NAMALWA (cell line): ENCODE measurements around the gene MZB1.
"Not testable (repeated sequence)": the region's sequence is repeated elsewhere in the genome, so short reads cannot be mapped to it uniquely, and the experiment has no call there.

Source experiments
- DNase-seq: peaks from one replicate; pipeline ENCODE4 v3.0.0-alpha.2; 2015; ENCODE audit warnings: low spot score

Gene MZB1

DNA sequence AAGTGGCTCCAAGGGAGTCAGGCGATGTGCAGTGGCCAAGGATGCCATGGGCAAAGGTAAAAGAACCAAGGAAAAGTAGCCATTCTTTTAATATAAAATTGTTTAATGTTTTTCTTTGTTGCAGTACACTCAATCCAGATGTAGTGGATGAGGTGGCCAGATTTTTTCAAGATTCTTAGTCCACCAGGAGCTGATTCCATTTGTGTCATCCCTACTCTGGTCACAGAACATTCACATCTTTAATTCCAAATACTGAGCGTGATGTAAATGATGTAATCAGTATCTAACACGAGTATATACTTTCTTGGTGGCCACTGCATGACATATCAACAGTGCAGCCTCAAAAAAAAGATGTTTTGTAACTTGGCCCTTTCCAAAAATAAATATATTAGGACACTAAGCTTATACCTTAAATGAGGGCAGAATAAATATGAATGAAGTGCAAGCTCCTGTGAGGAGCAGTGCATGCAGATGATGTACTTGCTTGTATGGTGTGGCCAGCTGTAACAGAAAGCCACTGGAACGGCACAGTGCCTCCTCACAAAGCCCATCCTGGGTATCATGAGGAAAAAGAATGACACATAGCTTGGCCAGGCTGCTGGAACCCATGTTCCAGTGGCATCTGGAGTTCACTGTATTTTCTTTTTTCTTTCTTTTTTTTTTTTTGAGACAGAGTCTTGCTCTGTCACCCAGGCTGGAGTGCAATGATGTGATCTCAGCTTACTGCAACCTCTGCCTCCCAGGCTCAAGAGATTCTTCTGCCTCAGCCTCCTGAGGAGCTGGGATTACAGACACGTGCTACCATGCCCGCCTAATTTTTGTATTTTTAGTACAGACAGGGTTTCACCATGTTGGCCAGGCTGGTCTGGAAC lies 20.6 kb upstream of the MZB1 start:
- no peak for DNase-seq

DNA sequence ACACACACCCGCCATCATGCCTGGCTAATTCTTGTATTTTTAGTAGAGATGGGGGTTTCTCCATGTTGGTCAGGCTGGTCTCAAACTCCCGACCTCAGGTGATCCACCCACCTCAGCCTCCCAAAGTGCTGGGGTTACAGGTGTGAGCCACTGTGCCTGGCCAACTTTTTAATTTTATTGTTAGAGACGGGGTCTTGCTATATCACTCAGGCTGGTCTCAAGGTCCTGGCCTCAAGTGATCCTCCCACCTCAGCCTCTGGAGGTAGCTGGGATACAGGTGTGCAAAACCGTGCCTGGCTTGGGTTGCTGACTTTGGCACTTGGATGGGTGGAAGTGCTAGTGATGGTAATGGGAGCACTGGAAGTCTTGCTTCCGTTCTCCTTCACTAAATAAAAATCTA lies 19.4 kb upstream of the MZB1 start:
- not testable (repeated sequence) for DNase-seq

DNA sequence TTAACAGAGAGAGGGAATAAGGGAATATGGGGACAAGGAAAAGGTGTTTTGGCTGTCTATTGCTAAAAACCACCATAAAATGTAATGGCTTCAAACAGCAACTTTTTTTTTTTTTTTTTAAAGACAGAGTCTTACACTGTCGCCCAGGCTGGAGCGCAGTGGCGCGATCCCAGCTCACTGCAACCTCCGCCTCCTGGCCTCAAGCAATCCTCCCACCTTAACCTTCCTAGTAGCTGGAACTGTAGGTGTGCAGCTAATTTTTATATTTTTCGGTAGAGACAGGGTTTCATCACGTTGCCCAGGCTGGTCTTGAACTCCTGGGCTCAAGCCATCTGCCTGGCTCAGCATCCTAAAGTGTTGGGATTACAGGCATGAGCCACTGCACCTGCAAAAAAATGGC lies 18.5 kb upstream of the MZB1 start:
- DNase-seq, result no peak

GRCh38 chr5:139407517-139407916 lies 17.8 kb upstream of the MZB1 start:
- peak; percentile 43 for DNase-seq

DNA sequence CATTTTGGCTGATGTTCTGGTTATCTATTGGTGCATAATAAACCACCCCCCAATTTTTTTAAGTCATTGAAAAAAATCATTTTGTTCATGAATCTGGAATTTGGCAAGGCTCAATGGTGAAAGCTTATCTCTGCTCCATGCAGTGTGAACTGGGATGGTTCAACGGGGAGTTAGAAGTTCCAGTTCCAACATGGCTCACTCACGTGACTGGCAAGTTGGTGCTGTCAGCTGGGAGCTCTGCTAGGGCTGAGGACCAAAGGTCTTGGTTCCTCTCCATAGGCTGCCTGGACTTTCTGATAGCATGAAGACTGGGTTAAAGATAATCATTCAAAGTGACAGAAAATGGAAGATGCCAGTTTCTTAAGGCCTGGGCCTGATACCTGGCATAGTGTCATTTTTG lies 17.2 kb upstream of the MZB1 start:
- DNase-seq, result no peak

DNA sequence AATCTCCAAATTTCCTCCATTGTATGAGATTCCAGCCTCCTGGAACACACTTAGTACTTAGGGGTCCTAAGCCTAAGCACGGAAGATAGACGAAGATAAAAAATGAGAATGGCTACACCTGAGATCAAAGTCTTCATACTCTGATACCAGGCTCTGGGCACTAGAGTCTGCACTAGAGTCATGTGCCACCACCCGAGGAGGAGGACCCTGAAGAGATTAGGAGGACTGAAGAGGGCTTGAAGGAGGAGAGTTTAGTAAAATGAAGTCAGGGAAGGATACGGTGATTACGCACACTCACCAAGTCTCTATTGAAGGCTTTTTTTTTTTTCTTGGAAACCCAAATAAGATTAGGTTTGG lies 14.7 kb upstream of the MZB1 start:
- DNase-seq, result no peak

DNA sequence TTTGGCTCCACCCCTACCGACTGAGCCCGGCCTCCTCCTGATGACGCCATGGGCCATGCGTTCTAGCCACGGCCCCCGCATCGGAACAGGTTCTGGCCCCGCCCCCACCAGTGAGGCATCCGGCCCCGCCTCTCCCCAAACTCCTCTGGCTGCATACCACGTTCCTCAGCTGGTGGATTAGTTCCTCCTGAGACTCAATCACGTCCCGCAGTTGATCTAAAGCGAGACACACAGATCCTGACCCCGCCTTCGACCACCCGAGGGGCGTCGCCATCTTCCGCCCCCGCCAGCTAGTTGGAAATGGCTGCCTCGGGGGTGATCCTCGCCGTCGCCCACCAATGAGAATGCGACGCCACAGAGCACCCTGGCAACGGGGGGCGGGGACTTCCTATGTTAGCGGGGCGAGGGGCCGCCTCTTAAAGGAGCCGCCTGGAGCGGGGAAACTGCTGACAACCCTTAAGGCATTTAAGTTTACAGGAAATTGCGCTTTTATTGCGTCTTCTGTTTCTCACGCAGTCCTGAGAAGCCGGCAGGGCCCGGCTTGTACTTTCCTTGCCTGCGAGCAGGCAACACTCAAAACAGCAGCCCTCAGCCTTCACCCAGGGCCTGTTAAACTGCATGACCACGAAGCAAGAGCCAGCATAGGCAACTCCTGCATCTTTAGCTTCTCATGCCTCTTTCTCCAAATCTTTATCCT lies 14.2 kb upstream of the MZB1 start, which contains the start of gene SPATA24:
Gene SPATA24 (minus strand): TSS at position 303 of the 697 bp plus-strand sequence. CDS start 29 bp downstream, at position 274.
- peak; percentile 98 for DNase-seq

DNA sequence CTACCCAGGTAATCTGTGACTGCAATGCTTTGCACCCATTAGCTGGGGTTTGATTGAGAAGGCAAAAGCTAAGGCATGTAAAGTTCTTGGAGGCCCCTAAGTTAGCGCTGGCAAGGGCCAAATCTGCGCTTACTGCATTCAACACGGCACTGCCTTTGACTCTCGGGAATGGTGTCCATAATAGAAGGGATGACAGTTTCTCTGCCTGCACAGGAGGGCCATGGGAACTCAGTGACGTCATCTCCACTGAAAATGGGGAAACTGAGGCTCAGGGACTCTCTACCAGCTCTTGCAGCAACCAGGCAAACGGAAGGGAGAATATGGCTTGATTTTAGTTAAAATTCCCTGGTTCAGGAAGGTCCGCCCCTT lies 13.7 kb upstream of the MZB1 start:
- DNase-seq, result no peak

GRCh38 chr5:139402561-139403158 lies 12.9 kb upstream of the MZB1 start:
- DNase-seq, result peak; percentile 42

GRCh38 chr5:139401546-139401945 lies 11.8 kb upstream of the MZB1 start:
- DNase-seq, result no peak

DNA sequence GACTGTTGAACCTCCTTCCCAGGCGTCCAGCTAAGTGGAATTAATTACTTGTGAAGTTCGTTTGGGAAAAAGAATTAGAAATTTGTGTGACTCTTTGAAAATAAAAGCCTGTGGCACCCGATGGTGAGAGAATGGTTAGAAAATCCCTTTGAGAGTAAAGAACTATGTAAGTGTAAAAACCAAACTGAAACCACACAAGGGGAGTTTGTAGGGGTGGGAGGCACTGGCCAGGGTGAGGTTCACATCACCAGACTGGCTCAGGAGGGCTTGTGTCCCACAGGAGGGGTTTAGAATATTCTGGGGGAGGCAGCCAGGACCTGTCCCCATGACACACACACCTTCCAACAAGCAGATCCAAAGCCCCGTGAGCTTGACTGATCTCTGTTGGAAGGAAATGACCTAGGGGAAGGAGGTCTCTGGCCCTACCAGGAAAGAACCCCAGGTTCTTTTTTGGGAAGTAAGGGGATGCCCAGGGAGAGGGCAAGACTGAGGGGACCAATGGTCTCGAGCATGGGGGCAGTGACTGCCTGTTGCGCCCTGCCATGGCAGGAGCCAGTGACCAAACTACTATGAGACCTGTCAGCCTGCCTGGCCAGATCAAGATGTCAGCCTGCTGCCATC lies 9.9 kb upstream of the MZB1 start:
- no peak for DNase-seq

DNA sequence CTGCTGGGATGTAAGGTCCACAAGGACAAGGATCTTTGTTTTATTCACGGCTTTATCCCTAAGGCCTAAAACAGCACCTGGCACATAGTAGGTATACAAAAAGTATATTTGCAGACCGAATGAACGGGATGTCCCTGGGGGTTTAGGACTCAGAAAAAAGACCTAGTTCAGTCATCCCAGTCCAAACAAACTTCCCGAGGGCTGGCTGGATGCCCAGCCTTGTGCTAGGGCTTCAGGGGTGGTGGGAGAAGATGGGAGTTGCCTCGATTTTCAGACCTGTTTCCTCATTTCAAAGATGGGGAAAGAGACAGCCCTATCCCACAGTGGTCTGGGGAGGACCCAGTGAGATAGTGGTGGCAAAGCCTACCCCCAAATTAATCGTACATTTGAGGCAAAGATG lies 8.2 kb upstream of the MZB1 start:
- DNase-seq, result no peak

GRCh38 chr5:139396691-139397090 lies 7.0 kb upstream of the MZB1 start:
- DNase-seq, result no peak

DNA sequence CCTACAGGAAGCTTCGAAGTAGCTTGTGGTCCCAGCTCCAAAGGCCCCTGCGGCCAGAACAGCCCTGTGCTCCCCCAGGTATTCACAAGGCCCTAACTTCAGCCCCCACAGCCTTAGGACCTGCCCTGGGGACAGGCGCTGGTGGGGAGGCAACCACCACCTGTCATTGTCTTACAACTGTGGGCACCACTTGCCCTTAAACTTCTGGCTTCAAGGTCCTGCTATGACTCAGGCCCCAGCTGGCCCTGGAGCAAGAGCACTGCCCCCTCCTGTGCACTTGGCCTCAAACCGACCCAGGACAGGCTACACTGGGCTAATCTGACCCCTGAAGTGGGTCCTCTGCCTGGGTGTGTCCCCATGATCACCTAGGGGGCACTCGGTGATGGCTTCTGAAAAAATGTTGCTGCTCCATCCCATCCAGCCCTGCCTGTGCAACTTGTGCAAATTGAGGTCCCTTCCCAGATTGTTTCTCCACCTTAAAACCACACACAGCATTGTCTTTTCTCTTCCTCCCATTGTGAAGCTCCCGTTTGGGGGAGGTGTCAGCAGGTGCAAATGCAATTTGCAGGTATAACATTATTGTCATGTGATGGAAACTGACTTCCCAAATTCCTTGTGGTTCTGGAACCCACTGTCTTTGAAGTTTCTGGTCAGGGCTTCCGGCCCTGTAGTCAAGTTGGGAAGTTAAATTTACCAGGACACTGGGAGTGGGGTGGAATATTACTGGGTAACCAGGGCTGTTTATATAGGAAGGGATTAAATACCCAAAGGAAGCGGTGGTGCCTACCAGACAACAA lies 6.3 kb upstream of the MZB1 start:
- DNase-seq, result no peak

DNA sequence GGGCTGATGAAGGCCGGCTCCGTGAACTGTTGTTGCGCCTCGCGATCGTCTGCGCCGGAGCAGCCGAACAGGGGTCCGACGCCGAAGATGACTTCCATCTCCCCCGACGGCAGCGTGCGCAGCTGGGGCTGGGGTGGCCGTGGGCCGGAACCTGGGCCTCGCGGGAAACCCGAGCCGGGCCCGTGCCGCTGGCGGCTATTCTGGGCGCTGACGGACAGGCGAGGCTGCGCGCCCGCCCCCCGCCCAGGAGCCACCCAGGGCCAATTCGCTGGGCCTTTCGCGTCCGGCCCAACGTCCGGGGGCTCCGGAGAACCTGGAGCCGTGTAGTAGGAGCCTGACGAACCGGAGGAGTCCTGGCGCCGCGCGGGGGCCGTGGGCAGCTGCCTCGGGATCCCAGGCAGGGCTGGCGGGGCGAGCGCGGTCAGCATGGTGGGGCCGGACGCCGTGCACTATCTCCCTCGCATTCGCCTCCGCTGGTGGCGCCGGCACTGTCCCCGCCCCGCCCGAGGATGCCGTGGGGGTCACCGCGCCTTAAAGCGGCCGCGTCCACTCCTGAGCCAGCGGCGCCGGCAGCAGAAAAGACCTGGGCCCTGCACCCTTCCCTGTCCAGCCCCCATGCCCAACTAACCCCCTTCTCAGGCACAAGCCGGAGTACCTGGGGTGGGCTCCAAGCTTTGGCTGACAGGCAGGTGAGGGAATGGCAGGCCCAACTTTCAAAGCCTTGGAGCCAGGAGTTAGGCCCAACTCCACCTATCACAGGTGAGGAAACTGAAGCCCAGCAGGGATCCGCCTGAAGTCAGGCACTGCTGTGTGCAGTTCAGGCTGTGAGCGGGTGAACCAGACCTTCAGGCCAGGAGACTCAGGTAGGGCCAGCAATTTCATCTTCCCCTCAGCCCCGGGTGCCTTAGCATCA lies 5.2 kb upstream of the MZB1 start, which contains the start of gene PROB1:
Gene PROB1 (minus strand): TSS at position 451 of the 913 bp plus-strand sequence. CDS start 23 bp downstream, at position 428.
- no peak for DNase-seq

DNA sequence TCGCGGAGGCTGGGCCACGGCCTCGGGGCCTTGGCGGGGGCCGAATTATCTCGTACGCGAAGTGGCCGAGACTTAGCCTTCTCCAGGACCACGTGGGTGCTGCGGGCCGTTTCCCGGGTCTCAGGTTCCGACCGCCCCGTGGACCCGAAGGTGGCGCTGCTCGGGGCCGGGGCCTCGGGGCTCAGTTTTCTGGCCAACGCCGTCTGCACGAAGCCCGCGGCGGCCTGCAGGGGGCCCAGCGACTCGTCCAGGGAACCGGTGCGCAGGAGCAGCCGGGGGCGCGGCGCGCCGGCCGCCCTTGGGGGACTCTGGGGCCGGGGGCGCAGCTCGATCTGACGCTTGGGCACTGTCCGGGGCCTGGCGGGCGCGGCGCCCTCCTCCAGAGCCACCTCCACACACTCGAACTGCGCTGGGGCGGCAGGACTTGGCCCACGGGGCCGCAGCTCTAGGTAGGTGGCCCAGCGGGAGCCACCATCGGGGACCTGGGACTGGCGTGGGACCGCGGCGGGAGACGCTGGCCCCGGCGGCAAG lies 4.5 kb upstream of the MZB1 start:
- DNase-seq, result peak; percentile 73

DNA sequence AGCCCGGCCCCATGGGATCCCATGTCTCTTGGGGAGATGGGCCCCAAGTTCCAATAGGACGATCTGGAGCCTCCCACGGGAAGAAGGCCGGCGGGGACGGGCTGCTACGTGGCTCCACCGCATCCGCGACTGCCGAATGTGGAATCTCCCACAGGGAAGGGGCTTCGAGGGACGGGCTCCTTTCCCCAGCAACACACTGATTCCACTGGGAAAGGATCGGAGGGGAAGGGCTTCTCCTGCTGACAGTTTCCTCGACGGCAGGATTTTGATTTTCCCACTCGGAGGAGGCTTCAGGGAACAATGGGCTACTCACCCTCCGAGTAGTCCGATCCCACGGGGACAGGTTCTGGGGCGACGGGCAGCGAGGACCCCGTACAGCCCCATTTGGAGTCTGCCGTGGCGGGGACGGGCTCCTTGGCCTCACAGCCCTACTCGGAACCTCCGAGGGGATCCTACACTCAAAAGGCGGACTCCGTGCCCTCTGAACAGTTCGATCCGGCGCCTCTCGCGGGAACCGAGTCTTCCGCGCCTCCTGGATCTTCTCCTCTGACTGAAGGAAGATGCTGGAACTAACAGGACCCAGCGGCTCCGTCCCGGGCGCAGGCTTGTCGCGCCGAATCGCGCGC lies 3.9 kb upstream of the MZB1 start:
- DNase-seq, result no peak

DNA sequence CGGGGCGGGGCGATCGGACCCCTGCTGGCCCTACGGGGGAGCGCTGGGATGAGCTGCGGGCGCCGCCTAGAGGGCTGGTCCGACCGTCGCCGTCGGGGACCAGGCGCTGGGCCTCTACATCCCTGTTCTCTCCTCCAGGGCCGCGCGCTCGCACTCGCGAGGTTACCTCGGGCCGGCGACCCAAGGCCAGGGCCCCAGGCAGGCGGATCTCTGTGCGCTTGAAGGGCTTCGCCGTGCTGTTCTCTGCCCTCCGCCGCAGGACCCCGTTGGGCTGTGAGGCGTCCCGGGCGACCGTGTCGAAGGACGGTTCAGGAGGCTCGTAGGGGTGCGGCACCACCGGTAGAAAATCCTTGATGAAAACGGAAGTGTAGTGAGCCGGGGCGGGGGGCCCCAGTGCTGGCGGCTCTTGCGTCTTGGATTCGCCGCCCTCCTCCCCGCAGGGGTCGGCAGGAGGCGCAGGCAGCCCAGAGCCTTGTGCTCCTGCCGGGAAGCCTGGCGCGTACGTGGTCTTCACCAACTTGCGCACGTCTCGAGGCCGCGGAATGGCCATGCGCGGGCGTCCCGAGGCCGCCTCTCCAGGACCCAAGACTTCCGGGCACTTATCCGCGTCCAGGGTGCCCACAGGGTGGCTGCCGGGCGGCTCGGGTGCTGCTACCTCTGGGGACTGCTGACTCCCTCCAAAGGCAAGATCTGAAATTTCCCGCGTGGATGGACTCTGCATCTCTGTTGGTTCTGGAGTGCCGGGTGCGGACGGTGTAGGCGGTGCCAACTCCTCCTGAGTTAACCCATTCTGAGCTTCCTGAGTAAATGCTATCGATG lies 3.2 kb upstream of the MZB1 start:
- DNase-seq, result peak; percentile 92

DNA sequence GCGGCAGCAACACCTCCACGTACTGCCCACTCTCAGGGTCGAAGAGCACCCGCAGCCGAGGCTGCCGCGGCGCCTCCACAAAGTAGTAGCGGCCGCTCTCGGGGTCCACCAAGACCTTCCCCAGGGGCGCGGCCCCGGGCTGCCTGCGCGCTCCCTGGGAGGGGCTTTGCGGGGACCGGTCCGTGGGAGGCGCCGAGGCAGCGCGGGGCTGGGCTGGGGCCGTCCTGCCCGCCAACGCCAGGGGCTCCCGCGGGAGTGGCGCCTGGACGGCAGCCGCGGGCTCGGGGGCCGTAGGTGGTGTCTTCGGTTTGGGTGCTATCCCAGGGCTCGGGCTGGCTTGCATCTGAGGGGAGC lies 2.6 kb upstream of the MZB1 start:
- no peak for DNase-seq
